ENCODE measurements around the gene GFER.

- no peak for TF ChIP-seq POLR2AphosphoS5 (IDR thresholded peaks at IDR 0.05)
- TF ChIP-seq CTCF (IDR thresholded peaks at IDR 0.05) = no peak
- no peak for TF ChIP-seq POLR2A (IDR thresholded peaks at IDR 0.05)
These were observed 21.7 kb downstream of the GFER start for GRCh38 chr16:2005646-2006045.
